ENCODE data around the gene DDIAS.

Gene DDIAS

DNA sequence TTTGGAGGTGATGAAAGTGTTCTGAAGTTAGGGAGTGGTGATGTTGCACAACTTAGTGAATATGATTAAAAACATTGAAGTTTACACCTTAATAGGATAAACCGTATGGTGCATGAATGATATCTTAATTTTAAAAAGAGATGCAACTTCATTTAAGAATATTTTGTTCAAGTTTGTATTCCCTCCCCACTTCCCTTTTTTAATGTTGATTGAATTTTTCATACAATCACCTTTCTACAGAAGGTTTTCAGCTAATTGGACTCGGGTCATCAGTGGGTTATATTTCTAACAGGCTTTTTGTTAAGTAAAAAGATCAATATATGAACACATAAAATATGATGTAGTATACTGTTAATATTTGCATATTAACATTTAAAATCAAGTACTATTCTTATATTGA, 72.6 kb downstream of the DDIAS start:
- Histone ChIP-seq H3K36me3 (ENCODE audit: insufficient read depth, low read length) (0 out of 2 replicates have a peak, but pooled peaks cover 6% of the 10 kb centered on the region), H3K4me2 (ENCODE audit: low read length) (no peak overlapping the region), H3F3A (ENCODE audit: insufficient read depth, low read length) (no peaks in the 10 kb centered on the region), H3K9ac (ENCODE audit: low read length) (no peak overlapping the region), H3K9me3 (ENCODE audit: low read length) (no peaks in the 10 kb centered on the region), H3K4me3 (ENCODE audit: low read depth, low read length, poor library complexity, severe bottlenecking) (no peak overlapping the region), H3K27me3 (ENCODE audit: insufficient read depth, low read length) (no peaks in the 10 kb centered on the region), H3K27ac (ENCODE audit: low read depth, low read length, poor library complexity, severe bottlenecking) (no peak overlapping the region), H3K9me2 (ENCODE audit: low read depth, low read length) (no peaks in the 10 kb centered on the region), H3K79me2 (ENCODE audit: insufficient read depth, low read length) (no peaks in the 10 kb centered on the region), H4K20me1 (ENCODE audit: insufficient read depth, low read length) (no peaks in the 10 kb centered on the region), H3K4me1 (ENCODE audit: insufficient read depth, low read length, severe bottlenecking) (peaks cover 68% of the 10 kb centered on the region), H2AFZ (ENCODE audit: low read length) (no peak overlapping the region)
- TF ChIP-seq CTCF (IDR thresholded peaks at IDR 0.05; ENCODE audit: low read length) (no peak), EZH2 (IDR thresholded peaks at IDR 0.05; ENCODE audit: borderline replicate concordance, low read length) (no peak)

DNA sequence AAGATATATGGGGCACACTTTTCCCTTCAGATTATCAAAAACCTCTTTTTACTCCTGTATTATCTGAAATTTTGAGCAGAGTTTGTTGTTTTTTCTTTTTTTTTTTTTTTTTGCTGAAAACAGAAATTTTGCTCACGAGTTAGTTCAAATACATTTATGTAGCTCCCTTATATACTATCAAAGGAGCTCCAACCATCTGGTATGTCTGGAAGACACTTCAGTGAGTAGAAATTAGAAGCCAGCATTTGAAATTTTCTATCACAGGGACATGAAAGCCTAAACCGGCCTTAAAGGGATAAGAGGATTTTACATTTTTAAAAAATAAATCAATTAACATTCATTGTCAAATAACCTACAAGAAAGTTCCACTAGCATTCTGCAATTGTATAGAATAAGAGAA, 73.3 kb downstream of the DDIAS start:
- Histone ChIP-seq H3K27ac (ENCODE audit: low read depth, low read length, poor library complexity, severe bottlenecking) (no peak overlapping the region), H3K4me2 (ENCODE audit: low read length) (no peak overlapping the region), H3K36me3 (ENCODE audit: insufficient read depth, low read length) (peaks cover 12% of the 10 kb centered on the region; the same call in 1 of the 2 replicates)

GRCh38 chr11:82975882-82976281, 74.3 kb downstream of the DDIAS start:
- H3F3A ChIP-seq (ENCODE audit: insufficient read depth, low read length) = no peaks in the 10 kb centered on the region
- TF ChIP-seq CTCF (IDR thresholded peaks at IDR 0.05; ENCODE audit: low read length) (no peak), EZH2 (IDR thresholded peaks at IDR 0.05; ENCODE audit: borderline replicate concordance, low read length) (no peak)
- no peaks in the 10 kb centered on the region for H3K27me3 ChIP-seq (ENCODE audit: insufficient read depth, low read length)
- no peak overlapping the region for H3K4me2 ChIP-seq (ENCODE audit: low read length)
- H4K20me1 ChIP-seq (ENCODE audit: insufficient read depth, low read length) = no peaks in the 10 kb centered on the region
- peaks cover 54% of the 10 kb centered on the region for H3K4me1 ChIP-seq (ENCODE audit: insufficient read depth, low read length, severe bottlenecking)
- H3K9me3 ChIP-seq (ENCODE audit: low read length) = no peaks in the 10 kb centered on the region
- H3K27ac ChIP-seq (ENCODE audit: low read depth, low read length, poor library complexity, severe bottlenecking) = peak overlapping the region; percentile 56
- no peaks in the 10 kb centered on the region for H3K79me2 ChIP-seq (ENCODE audit: insufficient read depth, low read length)
- no peaks in the 10 kb centered on the region for H3K9me2 ChIP-seq (ENCODE audit: low read depth, low read length)
- no peak overlapping the region for H3K4me3 ChIP-seq (ENCODE audit: low read depth, low read length, poor library complexity, severe bottlenecking)
- H3K9ac ChIP-seq (ENCODE audit: low read length) = no peak overlapping the region
- peaks cover 14% of the 10 kb centered on the region; the same call in 1 of the 2 replicates for H3K36me3 ChIP-seq (ENCODE audit: insufficient read depth, low read length)
- no peak overlapping the region for H2AFZ ChIP-seq (ENCODE audit: low read length)

More for the DNA sequence above, 73.3 kb downstream of the DDIAS start:
- no peaks in the 10 kb centered on the region for H3F3A ChIP-seq (ENCODE audit: insufficient read depth, low read length)
- H3K79me2 ChIP-seq (ENCODE audit: insufficient read depth, low read length) = no peaks in the 10 kb centered on the region
- H3K4me3 ChIP-seq (ENCODE audit: low read depth, low read length, poor library complexity, severe bottlenecking) = no peak overlapping the region
- H3K27me3 ChIP-seq (ENCODE audit: insufficient read depth, low read length) = no peaks in the 10 kb centered on the region
- no peaks in the 10 kb centered on the region for H3K9me2 ChIP-seq (ENCODE audit: low read depth, low read length)
- peaks cover 61% of the 10 kb centered on the region for H3K4me1 ChIP-seq (ENCODE audit: insufficient read depth, low read length, severe bottlenecking)
- H3K9me3 ChIP-seq (ENCODE audit: low read length) = no peaks in the 10 kb centered on the region
- no peaks in the 10 kb centered on the region for H4K20me1 ChIP-seq (ENCODE audit: insufficient read depth, low read length)
- H2AFZ ChIP-seq (ENCODE audit: low read length) = no peak overlapping the region
- TF ChIP-seq EZH2 (IDR thresholded peaks at IDR 0.05; ENCODE audit: borderline replicate concordance, low read length) (no peak), CTCF (IDR thresholded peaks at IDR 0.05; ENCODE audit: low read length) (no peak)
- H3K9ac ChIP-seq (ENCODE audit: low read length) = no peak overlapping the region
